ENCODE results near the gene DRGX. TPM values are rescaled to one million over a fixed set of nuclear protein-coding genes. Genes with fewer than 3 reads are reported as not detected.

DRGX gene
- total and polyA plus RNA-seq, 10 of the 15 experiments (the other 5 are each of a cell fraction or from before 2014, with no cell fraction given): not detected

- H3K9ac ChIP-seq (ENCODE audit: control insufficient read depth, insufficient read depth, low read length): no peak overlapping the region
- CTCF ChIA-PET: interaction anchor here (1.4 kb wide), 1 partner anchor 25 kb away, joined by 4 read pairs; no protein-coding TSS in a partner anchor
- no peaks in the 10 kb centered on the region for H3K36me3 ChIP-seq (ENCODE audit: control insufficient read depth in 2 of 2, insufficient read depth in 2 of 2, low read length in 1 of 2)
- BruUV-seq (replicated peaks): no TSS peak
- RAD21 ChIA-PET (ENCODE audit: unreplicated experiment): no interaction called here
- H3K4me1 ChIP-seq (ENCODE audit: control insufficient read depth, insufficient read depth, low read length): no peaks in the 10 kb centered on the region
- POLR2A ChIA-PET: no interaction called here
- ATAC-seq (no peak), DNase-seq (ENCODE audit: low read depth, low spot score) (no peak), FAIRE-seq (no peak)
- no peaks in the 10 kb centered on the region for H3K9me3 ChIP-seq (replicated peaks; ENCODE audit: control insufficient read depth, insufficient read depth, low read length)
- intact Hi-C loops (cut with micrococcal nuclease; ENCODE audit: unreplicated experiment): no loop called here
- no peaks in the 10 kb centered on the region for H4K20me1 ChIP-seq (ENCODE audit: control insufficient read depth, insufficient read depth)
- H3K27ac ChIP-seq (ENCODE audit: control insufficient read depth, insufficient read depth): no peak overlapping the region
- H3K79me2 ChIP-seq (ENCODE audit: control insufficient read depth, insufficient read depth, low read length): no peaks in the 10 kb centered on the region
- H3K4me2 ChIP-seq (ENCODE audit: control insufficient read depth, insufficient read depth): no peak overlapping the region
- no peak overlapping the region for H3K4me3 ChIP-seq
- H2AFZ ChIP-seq (ENCODE audit: control insufficient read depth, low read depth, low read length): no peak overlapping the region
- in situ Hi-C loops (cut with MboI): no loop called here
- TF ChIP-seq ZBTB33 (IDR thresholded peaks at IDR 0.05): no peak
- no peak for TF ChIP-seq CEBPZ (IDR thresholded peaks at IDR 0.05; ENCODE audit: low read depth, low read length)
- no peak for TF ChIP-seq ZNF217 (IDR thresholded peaks at IDR 0.05)
- no peak for TF ChIP-seq FOS (IDR thresholded peaks at IDR 0.05; ENCODE audit: borderline replicate concordance, extremely low read depth, insufficient read length)
- no peak for TF ChIP-seq ZNF24 (IDR thresholded peaks at IDR 0.05)
- no peak for TF ChIP-seq FOXK2 (IDR thresholded peaks at IDR 0.05)
- TF ChIP-seq RB1 (IDR thresholded peaks at IDR 0.05; ENCODE audit: borderline replicate concordance): no peak
- TF ChIP-seq KDM1A (IDR thresholded peaks at IDR 0.05; ENCODE audit: borderline replicate concordance): no peak
- TF ChIP-seq MTA3 (IDR thresholded peaks at IDR 0.05; ENCODE audit: borderline replicate concordance, low read length): no peak
- no peak for TF ChIP-seq SREBF1 (IDR thresholded peaks at IDR 0.05; ENCODE audit: low read length)
- no peak for TF ChIP-seq CHD1 (IDR thresholded peaks at IDR 0.05; ENCODE audit: low read depth, low read length)
- no peak for TF ChIP-seq MEF2A (IDR thresholded peaks at IDR 0.05; ENCODE audit: insufficient read depth, low read depth, low read length)
- no peak for TF ChIP-seq SMC3 (IDR thresholded peaks at IDR 0.05; ENCODE audit: borderline replicate concordance, low read length)
- TF ChIP-seq BRCA1 (IDR thresholded peaks at IDR 0.05; ENCODE audit: low read depth, low read length): no peak
- SMC1A ChIA-PET (ENCODE audit: uncharacterized antibody, unreplicated experiment): interaction anchor here (0.5 kb wide), 1 partner anchor 178 kb away, joined by 3 read pairs; no protein-coding TSS in a partner anchor
- H3K27me3 ChIP-seq (replicated peaks in 1 of 2; ENCODE audit: control insufficient read depth in 2 of 2, insufficient read depth in 2 of 2, low read length in 1 of 2): peaks cover 0 to 2% of the 10 kb centered on the region in 2 experiments
- WGBS (ENCODE audit: insufficient coverage, insufficient replicate concordance, low lambda C conversion rate, missing lambda C conversion rate): 62% methylated on average over 4 of the region's 5 CpGs
Measured at GRCh38 chr10:49382826-49383225, 13.1 kb downstream of the DRGX start.

Measured in GM12878 (cell line).